IMR-90 (cell line): Measurements from ENCODE around the gene POC1B. TPM values are rescaled to one million over a fixed set of nuclear protein-coding genes. Genes with fewer than 3 reads are reported as not detected.

Source experiments
- ATAC-seq: fragments of 200-7000 bp; cut with Tn5 transposase; 2 replicates; pipeline ENCODE4 v1.9.1; 2020; ENCODE audit warnings: low read depth, mild to moderate bottlenecking, moderate library complexity
- Bru-seq: library from RNA; stranded (reverse); fragments of 400-500 nt; gene quantifications from one replicate; lab custom pipeline; 2021; lab: Mats Ljungman, UMichigan
- BruChase-seq, 2 experiments: library from RNA; stranded (reverse); fragments of 400-500 nt; gene quantifications; one replicate each; lab custom pipeline; 2021; lab: Mats Ljungman, UMichigan
- BruUV-seq: library from RNA; stranded (reverse); fragments of 400-500 nt; replicated peaks from 2 replicates; lab custom pipeline; 2021; lab: Mats Ljungman, UMichigan
- CTCF ChIA-PET: fragments of 300-600 bp; formaldehyde crosslinking; extraction: SDS; loops from one replicate; lab custom pipeline; 2021; ENCODE audit warnings: antibody characterized with exemption; lab: Yijun Ruan, JAX
- POLR2A ChIA-PET: fragments of 300-600 bp; sonication (Branson Sonifier 250); formaldehyde crosslinking; loops from one replicate; lab custom pipeline; 2022; ENCODE audit warnings: antibody characterized with exemption; ENCODE audit not compliant: unreplicated experiment; lab: Charles Lee
- DNase-seq: peaks from one replicate; pipeline ENCODE4 v3.0.0; 2013
- H2AFZ ChIP-seq: replicated peaks from 2 replicates; pipeline ENCODE3; 2013; ENCODE audit warnings: low read length, mild to moderate bottlenecking; ENCODE audit not compliant: poor library complexity
- H2AK5ac ChIP-seq: 2 replicates; pipeline ENCODE4 v1.6.1; 2013; ENCODE audit warnings: low read depth, low read length, inconsistent platforms
- H2AK9ac ChIP-seq: replicated peaks from 2 replicates; pipeline ENCODE3; 2013; ENCODE audit warnings: mild to moderate bottlenecking, low read depth, low read length, moderate library complexity; ENCODE audit not compliant: poor library complexity
- H2BK120ac ChIP-seq: 2 replicates; pipeline ENCODE4 v1.6.1; 2013; ENCODE audit warnings: low read depth, low read length, inconsistent platforms
- H2BK15ac ChIP-seq: 3 replicates; pipeline ENCODE4 v1.6.1; 2013; ENCODE audit warnings: low read depth, low read length, inconsistent platforms
- H2BK20ac ChIP-seq: 2 replicates; pipeline ENCODE4 v1.6.1; 2013; ENCODE audit warnings: low read depth, mild to moderate bottlenecking, inconsistent platforms, low read length, moderate library complexity
- H2BK5ac ChIP-seq: 2 replicates; pipeline ENCODE4 v1.6.1; 2013; ENCODE audit warnings: mild to moderate bottlenecking, low read depth, low read length, inconsistent platforms; ENCODE audit not compliant: poor library complexity, severe bottlenecking
- H3K14ac ChIP-seq: replicated peaks from 2 replicates; pipeline ENCODE4 v1.6.1; 2013; ENCODE audit warnings: low read depth, low read length, inconsistent platforms
- H3K18ac ChIP-seq: 2 replicates; pipeline ENCODE4 v1.6.1; 2013; ENCODE audit warnings: low read depth, low read length, control low read depth
- H3K23ac ChIP-seq: 2 replicates; pipeline ENCODE4 v1.6.1; 2013; ENCODE audit warnings: low read depth, low read length, inconsistent platforms
- H3K27ac ChIP-seq: 2 replicates; pipeline ENCODE4 v1.5.1; 2013; ENCODE audit warnings: mild to moderate bottlenecking, control low read depth, low read length; ENCODE audit not compliant: insufficient read depth
- H3K27me3 ChIP-seq: 2 replicates; pipeline ENCODE4 v1.6.1; 2013; ENCODE audit warnings: low read length; ENCODE audit not compliant: control insufficient read depth, insufficient read depth
- H3K36me3 ChIP-seq: 2 replicates; pipeline ENCODE4 v1.6.1; 2013; ENCODE audit warnings: low read length, mixed read lengths; ENCODE audit not compliant: control insufficient read depth, insufficient read depth
- H3K4ac ChIP-seq: 2 replicates; pipeline ENCODE4 v1.6.1; 2013; ENCODE audit warnings: low read depth, low read length, inconsistent platforms
- H3K4me1 ChIP-seq: 2 replicates; pipeline ENCODE4 v1.6.1; 2013; ENCODE audit warnings: low read length, mixed read lengths; ENCODE audit not compliant: control insufficient read depth, insufficient read depth
- H3K4me2 ChIP-seq: 2 replicates; pipeline ENCODE4 v1.6.1; 2013; ENCODE audit warnings: low read depth, mild to moderate bottlenecking, control low read depth, low read length, moderate library complexity
- H3K4me3 ChIP-seq: 2 replicates; pipeline ENCODE4 v1.5.1; 2013; ENCODE audit warnings: low read depth, mild to moderate bottlenecking, control low read depth, low read length, moderate library complexity; ENCODE audit not compliant: insufficient read depth
- H3K56ac ChIP-seq: 2 replicates; pipeline ENCODE4 v1.6.1; 2013; ENCODE audit warnings: low read length, inconsistent platforms; ENCODE audit not compliant: insufficient read depth; ENCODE audit errors: extremely low read depth
- H3K79me1 ChIP-seq, 2 experiments: 2 replicates each; pipeline ENCODE4 v1.6.1; 2013; ENCODE audit warnings: low read length in 2 of 2, inconsistent platforms in 1 of 2, low read depth in 1 of 2
- H3K9ac ChIP-seq: 2 replicates; pipeline ENCODE4 v1.6.1; 2013; ENCODE audit warnings: low read depth, low read length, control low read depth
- H3K9me1 ChIP-seq: 2 replicates; pipeline ENCODE4 v1.6.1; 2013; ENCODE audit warnings: low read length, inconsistent platforms; ENCODE audit not compliant: insufficient read depth
- H3K9me3 ChIP-seq: 2 replicates; pipeline ENCODE4 v1.6.1; 2013; ENCODE audit warnings: low read length; ENCODE audit not compliant: control insufficient read depth, insufficient read depth
- H4K20me1 ChIP-seq: 2 replicates; pipeline ENCODE4 v1.6.1; 2013; ENCODE audit warnings: low read length, inconsistent platforms; ENCODE audit not compliant: insufficient read depth
- H4K5ac ChIP-seq: 2 replicates; pipeline ENCODE4 v1.6.1; 2013; ENCODE audit warnings: mild to moderate bottlenecking, low read depth, low read length, control low read depth
- H4K8ac ChIP-seq, 2 experiments: 2 replicates each; pipeline ENCODE4 v1.6.1; 2013; ENCODE audit warnings: low read depth in 2 of 2, low read length in 2 of 2, control low read depth in 1 of 2, inconsistent platforms in 1 of 2
- H4K91ac ChIP-seq: 2 replicates; pipeline ENCODE4 v1.6.1; 2013; ENCODE audit warnings: low read depth, low read length, inconsistent platforms; ENCODE audit not compliant: insufficient read depth
- FOS ChIP-seq: fragments of 150-350 bp; IDR thresholded peaks from 2 replicates; pipeline ENCODE4 v1.6.1; 2016; ENCODE audit warnings: low read depth, low read length
- MAFK ChIP-seq: IDR thresholded peaks from 2 replicates; pipeline ENCODE4 v1.6.1; 2012; ENCODE audit warnings: low read depth, low read length, improper control_type of control experiment
- MAZ ChIP-seq: IDR thresholded peaks from 2 replicates; pipeline ENCODE4 v1.6.1; 2012; ENCODE audit warnings: low read depth, mild to moderate bottlenecking, low read length, improper control_type of control experiment, moderate library complexity, borderline replicate concordance
- RFX5 ChIP-seq: IDR thresholded peaks from 2 replicates; pipeline ENCODE4 v1.8.0; 2012; ENCODE audit warnings: low read depth, mild to moderate bottlenecking, low read length, moderate library complexity
- SMC3 ChIP-seq: fragments of 150-350 bp; IDR thresholded peaks from 2 replicates; pipeline ENCODE4 v1.6.1; 2016; ENCODE audit warnings: low read depth, mild to moderate bottlenecking, antibody characterized with exemption, low read length, moderate library complexity
- USF2 ChIP-seq: fragments of 150-350 bp; IDR thresholded peaks from 2 replicates; pipeline ENCODE4 v1.6.1; 2017; ENCODE audit warnings: mild to moderate bottlenecking, antibody characterized with exemption, low read length, low read depth
- WGBS, 2 experiments: methylation state at CpG; one replicate each; pipeline versions ENCODE4 v1.1.5 to v1.1.7; 2013; ENCODE audit warnings: missing lambda C conversion rate in 2 of 2; ENCODE audit not compliant: insufficient read length in 1 of 2; ENCODE audit errors: extremely low coverage in 2 of 2; 5-methylcytosine and 5-hydroxymethylcytosine counted together
- dilution Hi-C: fragments of 300-500 bp; cut with HindIII; formaldehyde crosslinking; loops from one replicate; pipeline ENCODE4 v1.14.3; 2018; ENCODE audit warnings: low sequenced_read_pairs; ENCODE audit not compliant: unreplicated experiment
- in situ Hi-C: fragments of 300-500 bp; cut with MboI; formaldehyde crosslinking; loops from 3 replicates; pipeline ENCODE4 v1.14.3; 2019; ENCODE audit warnings: low sequenced_read_pairs, inconsistent platforms, mixed read lengths
- intact Hi-C: fragments of 100-400 bp; cut with micrococcal nuclease; formaldehyde crosslinking; loops from 2 replicates; pipeline ENCODE4 v1.10.0; 2022
- long read RNA-seq: library from polyadenylated mRNA; unstranded; transcript quantifications from one replicate; pipeline ENCODE4 v2.0.0, GENCODE V29; 2021; ENCODE audit not compliant: unreplicated experiment
- polyA plus RNA-seq, 3 experiments: library from polyadenylated mRNA; depleted of rRNA; stranded (reverse); fragments of >200 nt; gene quantifications; 2 replicates each; pipeline ENCODE4 v1.2.3, GENCODE V29; 2012; ENCODE audit warnings: low replicate concordance in 1 of 3
- total RNA-seq: library from RNA; depleted of rRNA; stranded (reverse); fragments of >200 nt; gene quantifications from 2 replicates; pipeline ENCODE4 v1.2.3, GENCODE V29; 2012; rRNA removed

POC1B gene
- total RNA-seq: 10.4 and 13.3 TPM in 2 replicates
- 4.7 and 5.0 TPM in 2 replicates for polyA plus RNA-seq (2012; rRNA removed)
- polyA plus RNA-seq (2012; cell fraction: cytosol; rRNA removed): 0.77 and 1.7 TPM in 2 replicates
- 1.2 and 7.7 TPM in 2 replicates for polyA plus RNA-seq (2012; cell fraction: nucleus; rRNA removed; ENCODE audit: low replicate concordance)
- percentile 63 among the genes with signal in this experiment for Bru-seq, nascent RNA
- BruChase-seq, experiment 1, labeled RNA remaining after a 6-hour chase: percentile 61 among the genes with signal in this experiment
- BruChase-seq, experiment 2, labeled RNA remaining after a 2-hour chase: percentile 68 among the genes with signal in this experiment
- long read RNA-seq, partial matches to known transcripts: 1 of 14 reads
- long read RNA-seq, other reads (novel, unspliced or antisense): 10 of 14 reads

DNA sequence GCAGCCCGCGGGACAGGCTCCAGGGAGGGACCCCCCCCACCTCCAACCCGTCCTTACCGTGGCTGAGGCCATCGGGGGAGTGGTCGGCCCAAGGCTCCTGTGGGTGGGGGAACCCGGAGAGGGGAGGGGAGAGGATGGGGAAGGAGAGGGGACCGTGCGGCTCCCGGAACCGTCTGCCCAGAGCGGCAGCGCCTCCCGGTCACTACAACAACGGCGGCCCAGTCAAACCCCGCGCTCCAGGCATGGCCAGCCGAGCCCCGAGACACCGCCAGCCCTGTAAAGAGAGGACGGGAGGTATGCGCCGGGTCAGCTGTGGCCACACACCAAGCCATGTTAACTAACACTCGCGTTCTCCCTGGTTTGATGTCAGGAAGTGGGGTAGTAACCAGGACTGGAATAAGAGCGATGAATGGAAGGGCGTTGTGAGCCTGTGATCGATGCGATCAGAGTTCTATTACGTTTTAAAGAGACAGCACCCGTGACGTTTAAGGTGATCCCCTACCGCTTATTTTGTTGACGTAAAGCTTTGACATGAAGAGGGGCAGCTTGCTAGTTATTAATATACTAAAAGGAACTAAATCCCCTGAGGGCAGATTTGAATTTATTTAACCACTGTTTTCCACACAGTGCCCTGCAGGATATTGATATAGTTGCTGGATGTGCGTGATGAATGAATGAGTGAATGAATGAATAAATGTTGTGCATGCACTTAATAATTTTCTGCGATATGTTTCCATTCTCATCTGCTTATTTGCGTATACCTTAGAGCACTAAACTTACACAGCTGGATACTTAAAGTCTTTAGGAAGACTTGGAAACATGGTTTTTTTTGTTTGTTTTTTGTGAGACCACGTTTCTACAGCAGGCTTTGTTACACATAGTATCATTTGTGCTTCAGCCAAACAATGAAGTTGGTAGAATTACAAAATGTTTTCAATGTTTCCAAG is at the start of gene POC1B:
POC1B (minus strand) TSS at position 224 of the 947 bp plus-strand sequence; CDS start at position 72, 152 bp downstream.
- Histone ChIP-seq H3K18ac (peak within 1 kb of the TSS; percentile 99), H2AK9ac (peak within 1 kb of the TSS; percentile 98), H3K56ac (peak within 1 kb of the TSS; percentile 79), H3K9me3 (no peaks in the 10 kb centered on the region), H2AK5ac (0 out of 2 replicates have a peak within 1 kb of the TSS, but pooled peaks have one; percentile 81), H4K20me1 (peaks cover 3% of the 10 kb centered on the region; the same call in 1 of the 2 replicates), H3K27ac (peak within 1 kb of the TSS; percentile 92), H3K14ac (peak within 1 kb of the TSS; percentile 99), H3K4me2 (peak within 1 kb of the TSS; percentile 84), H3K23ac (peak within 1 kb of the TSS; percentile 99), H4K8ac (peak within 1 kb of the TSS; percentile 87 to 100), H2AFZ (peak within 1 kb of the TSS; percentile 100), H3K4me3 (peak within 1 kb of the TSS; percentile 88), H3K4ac (peak within 1 kb of the TSS; percentile 99), H4K5ac (peak within 1 kb of the TSS; percentile 97), H2BK5ac (peak within 1 kb of the TSS; percentile 98), H3K4me1 (peaks cover 11% of the 10 kb centered on the region), H3K36me3 (0 out of 2 replicates have a peak, but pooled peaks cover 2% of the 10 kb centered on the region), H2BK120ac (peak within 1 kb of the TSS; percentile 99), H2BK20ac (peak within 1 kb of the TSS; percentile 99), H3K9ac (peak within 1 kb of the TSS; percentile 86), H3K79me1 (peaks cover 28 to 29% of the 10 kb centered on the region in 2 experiments), H4K91ac (peak within 1 kb of the TSS; percentile 100), H3K27me3 (no peaks in the 10 kb centered on the region), H3K9me1 (peaks cover 3% of the 10 kb centered on the region; the same call in 1 of the 2 replicates), H2BK15ac (peak within 1 kb of the TSS; percentile 89; the same call in 2 of the 3 replicates)
- ATAC-seq: peak; percentile 79
- dilution Hi-C loops: no loop called here
- TF ChIP-seq MAZ (0 out of 2 replicates have a peak, but pooled peaks have one; percentile 45), MAFK (0 out of 2 replicates have a peak, but pooled peaks have one; percentile 0), RFX5 (no peak), USF2 (0 out of 2 replicates have a peak, but pooled peaks have one; percentile 12), FOS (no peak), SMC3 (no peak)
- CTCF ChIA-PET: interaction anchor here (0.7 to 1.4 kb wide), 3 partner anchors 49 to 509 kb away, joined by 3 to 5 read pairs (median 3); no protein-coding TSS in a partner anchor
- intact Hi-C loops: loop anchor here (2.0 to 10.0 kb wide), 3 partner anchors 173 to 941 kb away; partner anchors contain the start of genes DUSP6 and KITLG
- DNase-seq: peak; percentile 77
- in situ Hi-C loops: loop anchor here (5.0 to 10.0 kb wide), 3 partner anchors 54 to 509 kb away; partner anchors contain the start of gene DUSP6
- no TSS peak for BruUV-seq
- POLR2A ChIA-PET: no interaction called here
- WGBS, 2 experiments: 0% methylated on average over 3 of the region's 39 CpGs; no CpG with 5 or more reads in 1 of the 2 experiments
